Gastrocnemius medialis (tissue), 4 donors: Measurements from ENCODE around the gene ABCA13.

Experiments used
- POLR2A ChIP-seq, 2 donors: fragments of 450-650 bp; IDR thresholded peaks; one replicate each; pipeline ENCODE4 v1.6.1; 2017; ENCODE audit warnings: antibody characterized with exemption in 2 of 2, mild to moderate bottlenecking in 2 of 2, moderate library complexity in 2 of 2
- TF ChIP-seq, protein P1 (sequence below), 5 experiments: fragments of 450-650 bp in 3 of 5; fragments of 200-600 bp in 2 of 5; sonication (generic) in 2 of 5; IDR thresholded peaks in 4 of 5; conservative IDR thresholded peaks in 1 of 5; 1 replicate in 4 of 5; 2 replicates in 1 of 5; pipeline ENCODE4 v1.5.1; 2016 to 2019; ENCODE audit warnings: antibody characterized with exemption in 5 of 5, mild to moderate bottlenecking in 3 of 5, moderate library complexity in 3 of 5

DNA sequence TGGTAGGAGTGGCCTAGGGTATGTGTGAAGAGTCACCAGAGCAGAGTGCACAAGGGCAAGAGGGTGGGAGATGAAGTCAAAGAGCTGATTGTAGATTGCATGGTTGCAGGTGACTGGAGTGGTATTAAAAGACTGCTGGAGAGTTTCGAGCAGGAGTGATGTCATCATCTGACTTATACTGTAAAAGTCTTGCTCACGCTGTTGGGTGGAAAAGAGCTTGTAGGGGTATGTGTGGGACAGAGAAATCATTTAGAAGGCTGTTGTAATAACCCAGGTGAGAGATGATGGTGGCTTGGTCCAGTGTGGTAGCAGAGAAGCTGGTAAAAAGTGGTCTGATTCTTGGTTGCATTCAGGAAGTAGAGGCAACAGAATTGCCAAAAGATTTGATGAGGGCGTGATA, 184.1 kb downstream of the ABCA13 start:
- TF ChIP-seq POLR2A (IDR thresholded peaks at IDR 0.05): no peak
- TF ChIP-seq, protein P1, sequence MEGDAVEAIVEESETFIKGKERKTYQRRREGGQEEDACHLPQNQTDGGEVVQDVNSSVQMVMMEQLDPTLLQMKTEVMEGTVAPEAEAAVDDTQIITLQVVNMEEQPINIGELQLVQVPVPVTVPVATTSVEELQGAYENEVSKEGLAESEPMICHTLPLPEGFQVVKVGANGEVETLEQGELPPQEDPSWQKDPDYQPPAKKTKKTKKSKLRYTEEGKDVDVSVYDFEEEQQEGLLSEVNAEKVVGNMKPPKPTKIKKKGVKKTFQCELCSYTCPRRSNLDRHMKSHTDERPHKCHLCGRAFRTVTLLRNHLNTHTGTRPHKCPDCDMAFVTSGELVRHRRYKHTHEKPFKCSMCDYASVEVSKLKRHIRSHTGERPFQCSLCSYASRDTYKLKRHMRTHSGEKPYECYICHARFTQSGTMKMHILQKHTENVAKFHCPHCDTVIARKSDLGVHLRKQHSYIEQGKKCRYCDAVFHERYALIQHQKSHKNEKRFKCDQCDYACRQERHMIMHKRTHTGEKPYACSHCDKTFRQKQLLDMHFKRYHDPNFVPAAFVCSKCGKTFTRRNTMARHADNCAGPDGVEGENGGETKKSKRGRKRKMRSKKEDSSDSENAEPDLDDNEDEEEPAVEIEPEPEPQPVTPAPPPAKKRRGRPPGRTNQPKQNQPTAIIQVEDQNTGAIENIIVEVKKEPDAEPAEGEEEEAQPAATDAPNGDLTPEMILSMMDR (IDR thresholded peaks at IDR 0.05 in 4 of 5, conservative IDR thresholded peaks at IDR 0.05 in 1 of 5): no peak
